ELF-1 (cell line): Measurements from ENCODE around the gene CHAF1B.

Experiments used
- DNase-seq: peaks from one replicate; pipeline ENCODE4 v3.0.0-alpha.2; 2016; ENCODE audit warnings: low read depth, low spot score

CHAF1B gene

GRCh38 chr21:36427502-36427901 lies 42.3 kb downstream of the CHAF1B start:
- no peak for DNase-seq

- DNase-seq = no peak
Measured at GRCh38 chr21:36428761-36429432, 43.7 kb downstream of the CHAF1B start.

GRCh38 chr21:36429947-36430546 lies 44.9 kb downstream of the CHAF1B start:
- DNase-seq = peak; percentile 95

- no peak for DNase-seq
Measured at GRCh38 chr21:36430841-36431240, 45.6 kb downstream of the CHAF1B start.

- DNase-seq = no peak
Measured at GRCh38 chr21:36431252-36431651, 46.1 kb downstream of the CHAF1B start.

- DNase-seq = no peak
Measured at GRCh38 chr21:36433059-36433709, 48.0 kb downstream of the CHAF1B start.

GRCh38 chr21:36434144-36434543 lies 49.0 kb downstream of the CHAF1B start:
- no peak for DNase-seq

GRCh38 chr21:36436829-36437744 lies 51.9 kb downstream of the CHAF1B start:
- no peak for DNase-seq

GRCh38 chr21:36437745-36438128 lies 52.5 kb downstream of the CHAF1B start:
- no peak for DNase-seq

- DNase-seq = no peak
Measured at GRCh38 chr21:36441715-36442114, 56.5 kb downstream of the CHAF1B start.

- no peak for DNase-seq
Measured at GRCh38 chr21:36446301-36446700, 61.1 kb downstream of the CHAF1B start.

GRCh38 chr21:36450511-36450910 lies 65.3 kb downstream of the CHAF1B start:
- DNase-seq = no peak

- DNase-seq = no peak
Measured at GRCh38 chr21:36451506-36451905, 66.3 kb downstream of the CHAF1B start.

GRCh38 chr21:36452281-36452825 lies 67.2 kb downstream of the CHAF1B start:
- no peak for DNase-seq

- peak; percentile 38 for DNase-seq
Measured at GRCh38 chr21:36454093-36454531, 68.9 kb downstream of the CHAF1B start.

GRCh38 chr21:36454706-36455105 lies 69.5 kb downstream of the CHAF1B start:
- DNase-seq = no peak

- DNase-seq = no peak
Measured at GRCh38 chr21:36456729-36457414, 71.7 kb downstream of the CHAF1B start.

GRCh38 chr21:36459098-36459497 lies 73.9 kb downstream of the CHAF1B start:
- DNase-seq = no peak

- DNase-seq = no peak
Measured at GRCh38 chr21:36460866-36461265, 75.7 kb downstream of the CHAF1B start.

GRCh38 chr21:36461277-36461917 lies 76.2 kb downstream of the CHAF1B start:
- no peak for DNase-seq
